Stimulated activated CD4-positive, alpha-beta T cell treated with anti-CD3 and anti-CD28 coated beads, Interleukin-12 subunit alpha, Interleukin-12 subunit beta, amount 100 ng/mL, for 48 hours (primary cell): ENCODE results near the gene HTT.

Experiments
- DNase-seq, 3 donors: peaks; one replicate each; pipeline ENCODE4 v3.0.0-alpha.2; 2020; ENCODE audit warnings: low read depth in 2 of 3, low spot score in 1 of 3

The HTT gene

GRCh38 chr4:3074078-3074845 lies at the start of gene HTT, which contains the start of gene HTT-AS:
TSS of gene HTT (plus strand) at chr4:3074681. CDS start at chr4:3074826, 145 bp downstream.
TSS of gene HTT-AS (minus strand) at chr4:3074538.
- DNase-seq, result peak; percentile 95 to 97 (median 97)

- no peak for DNase-seq
Observed at GRCh38 chr4:3025881-3026280, 48.6 kb upstream of the HTT start.

- no peak for DNase-seq
Observed at GRCh38 chr4:3026540-3026939, 47.9 kb upstream of the HTT start.

- no peak for DNase-seq
Observed at GRCh38 chr4:3029464-3029863, 45.0 kb upstream of the HTT start.

- DNase-seq, result no peak
Observed at GRCh38 chr4:3030566-3031356, 43.7 kb upstream of the HTT start.

- no peak for DNase-seq
Observed at GRCh38 chr4:3031357-3032082, 43.0 kb upstream of the HTT start.

- no peak for DNase-seq
Observed at GRCh38 chr4:3034231-3034630, 40.2 kb upstream of the HTT start.

- no peak for DNase-seq
Observed at GRCh38 chr4:3035249-3035648, 39.2 kb upstream of the HTT start.

- DNase-seq, result no peak
Observed at GRCh38 chr4:3035674-3036073, 38.8 kb upstream of the HTT start.

- DNase-seq, result no peak
Observed at GRCh38 chr4:3036131-3036952, 38.1 kb upstream of the HTT start.

- DNase-seq, result no peak
Observed at GRCh38 chr4:3037957-3038461, 36.5 kb upstream of the HTT start.

- DNase-seq, result no peak
Observed at GRCh38 chr4:3039706-3040366, 34.6 kb upstream of the HTT start.

- no peak for DNase-seq
Observed at GRCh38 chr4:3040452-3041191, 33.9 kb upstream of the HTT start.

GRCh38 chr4:3041192-3042142 lies 33.0 kb upstream of the HTT start:
- DNase-seq, result peak in 1 of 3 donors; percentile 20

GRCh38 chr4:3042226-3042625 lies 32.3 kb upstream of the HTT start:
- no peak for DNase-seq

- DNase-seq, result no peak
Observed at GRCh38 chr4:3043282-3044020, 31.0 kb upstream of the HTT start.
